ENCODE results near the gene SLC24A4. TPM values are rescaled to one million over a fixed set of nuclear protein-coding genes. Genes with fewer than 3 reads are reported as not detected.
A peak's percentile ranks its signal among the peaks of the same experiment; 100 is the strongest.

SLC24A4 gene
- total RNA-seq, 2 experiments from 2014 or later, result not detected

- Mint-ChIP-seq H3K27me3 (no peaks in the 10 kb centered on the region), H3K4me3 (peak overlapping the region; percentile 66), H3K9me3 (no peaks in the 10 kb centered on the region), H3K27ac (peak overlapping the region; percentile 84), H3K36me3 (ENCODE audit: low read depth) (peaks cover 24% of the 10 kb centered on the region), H3K4me1 (ENCODE audit: low read depth) (peaks cover 47% of the 10 kb centered on the region)
- intact Hi-C loops (cut with micrococcal nuclease), result no loop called here
- ATAC-seq, result no peak
- POLR2A ChIA-PET, result interaction anchor here (0.7 to 5.8 kb wide), 8 partner anchors 8 to 409 kb away, joined by 3 to 31 read pairs (median 4); partner anchors contain the start of gene ATXN3
- DNase-seq, result no peak
- TF ChIP-seq, protein P1, sequence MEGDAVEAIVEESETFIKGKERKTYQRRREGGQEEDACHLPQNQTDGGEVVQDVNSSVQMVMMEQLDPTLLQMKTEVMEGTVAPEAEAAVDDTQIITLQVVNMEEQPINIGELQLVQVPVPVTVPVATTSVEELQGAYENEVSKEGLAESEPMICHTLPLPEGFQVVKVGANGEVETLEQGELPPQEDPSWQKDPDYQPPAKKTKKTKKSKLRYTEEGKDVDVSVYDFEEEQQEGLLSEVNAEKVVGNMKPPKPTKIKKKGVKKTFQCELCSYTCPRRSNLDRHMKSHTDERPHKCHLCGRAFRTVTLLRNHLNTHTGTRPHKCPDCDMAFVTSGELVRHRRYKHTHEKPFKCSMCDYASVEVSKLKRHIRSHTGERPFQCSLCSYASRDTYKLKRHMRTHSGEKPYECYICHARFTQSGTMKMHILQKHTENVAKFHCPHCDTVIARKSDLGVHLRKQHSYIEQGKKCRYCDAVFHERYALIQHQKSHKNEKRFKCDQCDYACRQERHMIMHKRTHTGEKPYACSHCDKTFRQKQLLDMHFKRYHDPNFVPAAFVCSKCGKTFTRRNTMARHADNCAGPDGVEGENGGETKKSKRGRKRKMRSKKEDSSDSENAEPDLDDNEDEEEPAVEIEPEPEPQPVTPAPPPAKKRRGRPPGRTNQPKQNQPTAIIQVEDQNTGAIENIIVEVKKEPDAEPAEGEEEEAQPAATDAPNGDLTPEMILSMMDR (IDR thresholded peaks at IDR 0.05), result no peak
- CTCF ChIA-PET, result interaction anchor here (0.9 to 1.7 kb wide), 3 partner anchors 27 to 166 kb away, joined by 3 to 5 read pairs (median 3); no protein-coding TSS in a partner anchor
These were observed 192.0 kb downstream of the SLC24A4 start for GRCh38 chr14:92514844-92515514.

DNA sequence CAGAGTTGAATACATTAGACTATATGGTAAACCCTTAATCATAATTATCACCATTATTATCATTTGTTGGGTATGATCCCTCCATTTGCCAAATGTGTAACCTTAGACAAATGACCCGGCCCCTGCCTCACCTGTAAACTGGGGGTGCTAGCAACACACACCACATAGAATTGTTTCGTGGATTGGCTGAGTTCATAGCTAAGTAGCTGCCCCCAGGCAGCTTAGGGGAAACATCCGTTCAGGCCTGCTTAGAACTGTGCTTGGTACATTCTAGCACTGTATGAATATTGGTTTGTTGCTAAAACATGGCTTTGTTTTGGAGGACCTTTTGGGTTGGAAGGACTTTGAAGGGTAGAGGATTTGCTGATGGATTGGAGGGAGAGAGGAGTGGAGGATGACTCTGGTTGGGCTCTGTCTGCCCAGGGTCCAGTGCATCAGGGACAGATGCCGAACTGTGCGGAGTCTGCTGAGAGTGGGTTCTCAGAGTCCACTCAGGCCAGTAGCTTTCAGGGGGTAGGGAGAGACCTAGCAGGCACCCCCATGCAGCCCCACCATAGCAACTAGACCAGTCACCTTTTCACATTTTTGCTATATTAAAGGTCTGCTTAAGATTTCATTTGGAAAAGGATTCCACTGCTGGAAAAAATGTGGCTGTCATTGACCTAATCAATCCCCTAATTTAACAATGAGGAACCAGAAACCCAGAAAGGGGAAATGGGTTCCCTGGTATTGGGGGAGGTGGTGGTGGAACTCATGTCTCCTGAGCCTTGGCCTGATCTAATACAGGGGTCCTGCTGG lies 192.8 kb downstream of the SLC24A4 start:
- H3K4me3 Mint-ChIP-seq, result peak overlapping the region; percentile 66
- H3K36me3 Mint-ChIP-seq (ENCODE audit: low read depth), result peaks cover 32% of the 10 kb centered on the region
- DNase-seq (no peak), ATAC-seq (no peak)
- H3K9me3 Mint-ChIP-seq, result peaks cover under 1% of the 10 kb centered on the region
- TF ChIP-seq, protein P1 (IDR thresholded peaks at IDR 0.05), result no peak
- H3K4me1 Mint-ChIP-seq (ENCODE audit: low read depth), result peaks cover 51% of the 10 kb centered on the region
- peak overlapping the region; percentile 95 for H3K27ac Mint-ChIP-seq
- ChIA-PET CTCF (interaction anchor here (0.9 to 1.7 kb wide), 5 partner anchors 15 to 166 kb away, joined by 3 to 5 read pairs (median 3); no protein-coding TSS in a partner anchor), POLR2A (interaction anchor here (1.1 to 5.8 kb wide), 6 partner anchors 10 to 53 kb away, joined by 3 to 34 read pairs (median 6); no protein-coding TSS in a partner anchor)
- no peaks in the 10 kb centered on the region for H3K27me3 Mint-ChIP-seq
- intact Hi-C loops (cut with micrococcal nuclease), result loop anchor here (2.0 kb wide), 1 partner anchor 15 kb away; no protein-coding TSS in a partner anchor

GRCh38 chr14:92516344-92516965 lies 193.5 kb downstream of the SLC24A4 start:
- Mint-ChIP-seq H3K36me3 (ENCODE audit: low read depth) (peaks cover 39% of the 10 kb centered on the region), H3K27ac (peak overlapping the region; percentile 95), H3K4me3 (peak overlapping the region; percentile 66), H3K4me1 (ENCODE audit: low read depth) (peaks cover 58% of the 10 kb centered on the region), H3K9me3 (peaks cover 6% of the 10 kb centered on the region), H3K27me3 (no peaks in the 10 kb centered on the region)
- ChIA-PET CTCF (interaction anchor here (0.9 to 1.7 kb wide), 5 partner anchors 15 to 97 kb away, joined by 3 to 5 read pairs (median 3); no protein-coding TSS in a partner anchor), POLR2A (interaction anchor here (1.0 to 5.8 kb wide), 6 partner anchors 9 to 50 kb away, joined by 3 to 34 read pairs (median 5); no protein-coding TSS in a partner anchor)
- ATAC-seq (no peak), DNase-seq (no peak)
- TF ChIP-seq, protein P1 (IDR thresholded peaks at IDR 0.05), result no peak
- intact Hi-C loops (cut with micrococcal nuclease), result loop anchor here (2.0 kb wide), 1 partner anchor 14 kb away; no protein-coding TSS in a partner anchor

- Mint-ChIP-seq H3K4me3 (peak overlapping the region; percentile 66), H3K27me3 (no peaks in the 10 kb centered on the region), H3K36me3 (ENCODE audit: low read depth) (peaks cover 44% of the 10 kb centered on the region), H3K9me3 (peaks cover 7% of the 10 kb centered on the region), H3K27ac (peak overlapping the region; percentile 95), H3K4me1 (ENCODE audit: low read depth) (peaks cover 62% of the 10 kb centered on the region)
- peak; percentile 80 for DNase-seq
- ATAC-seq, result peak; percentile 58
- intact Hi-C loops (cut with micrococcal nuclease), result loop anchor here (2.0 kb wide), 1 partner anchor 14 kb away; no protein-coding TSS in a partner anchor
- ChIA-PET CTCF (interaction anchor here (1.1 kb wide), 3 partner anchors 14 to 85 kb away, joined by 3 to 4 read pairs (median 3); no protein-coding TSS in a partner anchor), POLR2A (interaction anchor here (1.0 to 5.8 kb wide), 7 partner anchors 9 to 49 kb away, joined by 3 to 34 read pairs (median 6); no protein-coding TSS in a partner anchor)
- TF ChIP-seq, protein P1 (IDR thresholded peaks at IDR 0.05), result no peak
These were observed 194.1 kb downstream of the SLC24A4 start for GRCh38 chr14:92516966-92517506.
